ENCODE data around the gene ERGIC1. TPM values are rescaled to one million over a fixed set of nuclear protein-coding genes. Genes with fewer than 3 reads are reported as not detected.

Gene ERGIC1
- total and polyA plus RNA-seq, 2 of the 13 experiments (the other 11 are each of a cell fraction or from before 2014, with no cell fraction given), result 78.5 to 184 TPM

- 100% methylated on average over 1 of the region's 1 CpG for WGBS (ENCODE audit: low lambda C conversion rate)
- H4K20me1 ChIP-seq (ENCODE audit: insufficient read depth, low read length), result no peaks in the 10 kb centered on the region
- TF ChIP-seq ZNF121 (CRISPR knock-in tag; IDR thresholded peaks at IDR 0.05), result no peak
- TF ChIP-seq ZNF335 (CRISPR knock-in tag; IDR thresholded peaks at IDR 0.05), result no peak
- TF ChIP-seq RBM39 (IDR thresholded peaks at IDR 0.05; ENCODE audit: low read depth, low read length, poor library complexity, severe bottlenecking), result no peak
- no peak for TF ChIP-seq MED8 (CRISPR knock-in tag; IDR thresholded peaks at IDR 0.05; ENCODE audit: insufficient replicate concordance)
- TF ChIP-seq ZMYM4 (CRISPR knock-in tag; IDR thresholded peaks at IDR 0.05), result no peak
- TF ChIP-seq NPAS2 (CRISPR knock-in tag; IDR thresholded peaks at IDR 0.05; ENCODE audit: borderline replicate concordance), result no peak
- TF ChIP-seq U2AF2 (IDR thresholded peaks at IDR 0.05; ENCODE audit: low read depth, low read length), result no peak
- no peak for TF ChIP-seq HCFC1 (IDR thresholded peaks at IDR 0.05; ENCODE audit: low read depth, low read length)
- TF ChIP-seq NONO (IDR thresholded peaks at IDR 0.05), result no peak
- TF ChIP-seq NONO (CRISPR knock-in tag; conservative IDR thresholded peaks at IDR 0.05), result no peak
- no peak for TF ChIP-seq SOX5 (CRISPR knock-in tag; IDR thresholded peaks at IDR 0.05; ENCODE audit: borderline replicate concordance)
- TF ChIP-seq WIZ (CRISPR knock-in tag; IDR thresholded peaks at IDR 0.05), result no peak
- H3K36me3 ChIP-seq (replicated peaks in 1 of 2; ENCODE audit: control insufficient read depth in 1 of 2, insufficient read depth in 2 of 2, low read length in 2 of 2), result peaks cover 23 to 61% of the 10 kb centered on the region in 2 experiments; a peak in 4 of 5 replicates
- in situ Hi-C loops (cut with HindIII; ENCODE audit: extremely low pct_ligation_motif_present, low pct_unique_long_range_greater_than_20kb) (no loop called here), intact Hi-C loops (cut with micrococcal nuclease; ENCODE audit: unreplicated experiment) (no loop called here)
- BruUV-seq (replicated peaks), result no TSS peak
- no peak overlapping the region for H3K4me2 ChIP-seq (ENCODE audit: low read depth, low read length)
- H3K9ac ChIP-seq (ENCODE audit: insufficient read depth, low read depth, low read length), result no peak overlapping the region
- ChIA-PET POLR2A (no interaction called here), CTCF (ENCODE audit: low intra/inter-chr PET ratio, low total read pairs) (interaction anchor here (1.9 kb wide), 1 partner anchor 199 kb away, joined by 10 read pairs; no protein-coding TSS in a partner anchor)
- H3K4me3 ChIP-seq (replicated peaks in 1 of 3; ENCODE audit: insufficient read depth in 1 of 3, low read depth in 2 of 3, low read length in 3 of 3), result no peak overlapping the region
- H3K4me1 ChIP-seq (ENCODE audit: insufficient read depth, low read length), result no peaks in the 10 kb centered on the region
- no peaks in the 10 kb centered on the region for H3K79me2 ChIP-seq (ENCODE audit: insufficient read depth, low read length)
- no peak overlapping the region for H3K27ac ChIP-seq (ENCODE audit: extremely low read length, insufficient read depth, low read length)
- H3K27me3 ChIP-seq (ENCODE audit: control insufficient read depth in 1 of 2, insufficient read depth in 2 of 2, low read length in 2 of 2), result no peaks in the 10 kb centered on the region
- no peak for ATAC-seq
- H3K9me3 ChIP-seq (ENCODE audit: low read length), result no peaks in the 10 kb centered on the region
- no peak overlapping the region for H2AFZ ChIP-seq (ENCODE audit: low read length)
- no peak for DNase-seq (ENCODE audit: low spot score)
- no peak for FAIRE-seq
Observed at GRCh38 chr5:172911976-172912375, 77.9 kb downstream of the ERGIC1 start.
